ENCODE results near the gene MS4A15.
"Not testable (repeated sequence)": the region's sequence is repeated elsewhere in the genome, so short reads cannot be mapped to it uniquely, and the experiment has no call there.

MS4A15 gene

GRCh38 chr11:60748821-60749220, 7.8 kb upstream of the MS4A15 start:
- TF ChIP-seq L3MBTL2 (conservative IDR thresholded peaks at IDR 0.05) = no peak
- TF ChIP-seq FOXM1 (IDR thresholded peaks at IDR 0.05; ENCODE audit: borderline replicate concordance) = no peak
- no peak for TF ChIP-seq FOXK2 (IDR thresholded peaks at IDR 0.05)
- TF ChIP-seq PKNOX1 (IDR thresholded peaks at IDR 0.05) = no peak
- POLR2A ChIA-PET = no interaction called here
- CTCF ChIA-PET = no interaction called here
- no peak for DNase-seq (ENCODE audit: extremely low spot score)

- ChIA-PET POLR2A (no interaction called here), CTCF (no interaction called here)
- TF ChIP-seq TARDBP (IDR thresholded peaks at IDR 0.05) (no peak), BHLHE40 (IDR thresholded peaks at IDR 0.05; ENCODE audit: borderline replicate concordance) (no peak), SP1 (IDR thresholded peaks at IDR 0.05) (no peak), HDGF (IDR thresholded peaks at IDR 0.05; ENCODE audit: borderline replicate concordance) (no peak), L3MBTL2 (conservative IDR thresholded peaks at IDR 0.05) (no peak), LEF1 (IDR thresholded peaks at IDR 0.05; ENCODE audit: borderline replicate concordance) (no peak), FOXA1 (IDR thresholded peaks at IDR 0.05) (no peak), FOXM1 (IDR thresholded peaks at IDR 0.05; ENCODE audit: borderline replicate concordance) (no peak), ZNF384 (IDR thresholded peaks at IDR 0.05) (no peak), NFRKB (IDR thresholded peaks at IDR 0.05) (no peak), ARNT (IDR thresholded peaks at IDR 0.05) (no peak), SUZ12 (IDR thresholded peaks at IDR 0.05) (no peak), PKNOX1 (IDR thresholded peaks at IDR 0.05) (no peak), ELF4 (IDR thresholded peaks at IDR 0.05) (no peak), FOXK2 (IDR thresholded peaks at IDR 0.05) (no peak), CTBP1 (IDR thresholded peaks at IDR 0.05; ENCODE audit: borderline replicate concordance) (no peak)
- DNase-seq (ENCODE audit: extremely low spot score) = no peak
These were observed 5.8 kb upstream of the MS4A15 start for GRCh38 chr11:60750911-60751310.

GRCh38 chr11:60753309-60753708, 3.4 kb upstream of the MS4A15 start:
- ChIA-PET CTCF (interaction anchor here (0.6 kb wide), 1 partner anchor 25 kb away, joined by 4 read pairs; no protein-coding TSS in a partner anchor), POLR2A (no interaction called here)
- no peak for TF ChIP-seq SUZ12 (IDR thresholded peaks at IDR 0.05)
- TF ChIP-seq FOXK2 (IDR thresholded peaks at IDR 0.05) = no peak
- no peak for TF ChIP-seq PKNOX1 (IDR thresholded peaks at IDR 0.05)
- TF ChIP-seq SP1 (IDR thresholded peaks at IDR 0.05) = no peak
- TF ChIP-seq FOXM1 (IDR thresholded peaks at IDR 0.05; ENCODE audit: borderline replicate concordance) = no peak
- no peak for TF ChIP-seq ARNT (IDR thresholded peaks at IDR 0.05)
- no peak for TF ChIP-seq LEF1 (IDR thresholded peaks at IDR 0.05; ENCODE audit: borderline replicate concordance)
- TF ChIP-seq TARDBP (IDR thresholded peaks at IDR 0.05) = no peak
- DNase-seq (ENCODE audit: extremely low spot score) = no peak

- TF ChIP-seq LEF1 (IDR thresholded peaks at IDR 0.05; ENCODE audit: borderline replicate concordance) = no peak
- TF ChIP-seq CTBP1 (IDR thresholded peaks at IDR 0.05; ENCODE audit: borderline replicate concordance) = no peak
- no peak for TF ChIP-seq BHLHE40 (IDR thresholded peaks at IDR 0.05; ENCODE audit: borderline replicate concordance)
- TF ChIP-seq TARDBP (IDR thresholded peaks at IDR 0.05) = no peak
- TF ChIP-seq FOXK2 (IDR thresholded peaks at IDR 0.05) = no peak
- TF ChIP-seq ZNF384 (IDR thresholded peaks at IDR 0.05) = no peak
- no peak for TF ChIP-seq NFRKB (IDR thresholded peaks at IDR 0.05)
- TF ChIP-seq FOXM1 (IDR thresholded peaks at IDR 0.05; ENCODE audit: borderline replicate concordance) = no peak
- TF ChIP-seq ELF4 (IDR thresholded peaks at IDR 0.05) = no peak
- TF ChIP-seq L3MBTL2 (conservative IDR thresholded peaks at IDR 0.05) = no peak
- no peak for TF ChIP-seq HDGF (IDR thresholded peaks at IDR 0.05; ENCODE audit: borderline replicate concordance)
- no peak for TF ChIP-seq FOXA1 (IDR thresholded peaks at IDR 0.05)
- no peak for TF ChIP-seq SUZ12 (IDR thresholded peaks at IDR 0.05)
- TF ChIP-seq PKNOX1 (IDR thresholded peaks at IDR 0.05) = no peak
- no peak for TF ChIP-seq SP1 (IDR thresholded peaks at IDR 0.05)
- TF ChIP-seq ARNT (IDR thresholded peaks at IDR 0.05) = no peak
- DNase-seq (ENCODE audit: extremely low spot score) = no peak
- ChIA-PET CTCF (interaction anchor here (1.2 kb wide), 1 partner anchor 8 kb away, joined by 4 read pairs; no protein-coding TSS in a partner anchor), POLR2A (no interaction called here)
These were observed 1.8 kb upstream of the MS4A15 start for GRCh38 chr11:60754887-60755286.

- ChIA-PET CTCF (interaction anchor here (1.1 kb wide), 1 partner anchor 21 kb away, joined by 4 read pairs; no protein-coding TSS in a partner anchor), POLR2A (no interaction called here)
- TF ChIP-seq BHLHE40 (IDR thresholded peaks at IDR 0.05; ENCODE audit: borderline replicate concordance) = no peak
- no peak for TF ChIP-seq L3MBTL2 (conservative IDR thresholded peaks at IDR 0.05)
- DNase-seq (ENCODE audit: extremely low spot score) = no peak
These were observed 649 bp downstream of the MS4A15 start for GRCh38 chr11:60757231-60757800.

GRCh38 chr11:60758671-60759070, 2.0 kb downstream of the MS4A15 start:
- CTCF ChIA-PET; DNase-seq (ENCODE audit: extremely low spot score); POLR2A ChIA-PET: not testable (repeated sequence)

- POLR2A ChIA-PET; CTCF ChIA-PET; DNase-seq (ENCODE audit: extremely low spot score): not testable (repeated sequence)
These were observed 3.0 kb downstream of the MS4A15 start for GRCh38 chr11:60759438-60760225.

All from HEK293T (cell line).